GM20000 (cell line): ENCODE data around the gene TGFB3.
"Not testable (repeated sequence)": the region's sequence is repeated elsewhere in the genome, so short reads cannot be mapped to it uniquely, and the experiment has no call there.

Source experiments
- DNase-seq: peaks from one replicate; pipeline ENCODE4 v3.0.0; 2012; ENCODE audit warnings: low spot score
- TF ChIP-seq, protein P1 (sequence below): IDR thresholded peaks from 2 replicates; pipeline ENCODE4 v1.5.1; 2012; ENCODE audit warnings: mild to moderate bottlenecking, control low read depth; ENCODE audit errors: extremely low read depth, missing control alignments

TGFB3 gene

DNA sequence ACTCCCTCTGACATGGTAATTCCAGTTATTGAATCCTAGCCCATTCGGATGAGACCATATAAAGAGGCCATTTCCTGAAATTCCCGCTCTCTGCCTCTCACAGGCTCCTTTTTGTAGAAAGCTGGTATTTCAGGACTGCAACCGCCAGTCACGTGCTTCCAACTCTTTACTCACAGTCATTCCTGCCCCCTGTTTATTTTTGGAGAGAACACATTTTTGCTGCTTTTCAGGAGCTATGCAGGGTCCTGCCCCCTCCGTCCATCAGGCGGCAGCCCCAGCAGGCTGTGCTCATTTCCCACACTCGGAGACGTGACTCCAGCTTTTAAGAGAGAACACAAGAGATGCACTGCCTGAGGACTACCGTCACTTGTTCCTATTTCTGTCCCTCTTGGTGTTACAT, 30.6 kb upstream of the TGFB3 start:
- TF ChIP-seq, protein P1, sequence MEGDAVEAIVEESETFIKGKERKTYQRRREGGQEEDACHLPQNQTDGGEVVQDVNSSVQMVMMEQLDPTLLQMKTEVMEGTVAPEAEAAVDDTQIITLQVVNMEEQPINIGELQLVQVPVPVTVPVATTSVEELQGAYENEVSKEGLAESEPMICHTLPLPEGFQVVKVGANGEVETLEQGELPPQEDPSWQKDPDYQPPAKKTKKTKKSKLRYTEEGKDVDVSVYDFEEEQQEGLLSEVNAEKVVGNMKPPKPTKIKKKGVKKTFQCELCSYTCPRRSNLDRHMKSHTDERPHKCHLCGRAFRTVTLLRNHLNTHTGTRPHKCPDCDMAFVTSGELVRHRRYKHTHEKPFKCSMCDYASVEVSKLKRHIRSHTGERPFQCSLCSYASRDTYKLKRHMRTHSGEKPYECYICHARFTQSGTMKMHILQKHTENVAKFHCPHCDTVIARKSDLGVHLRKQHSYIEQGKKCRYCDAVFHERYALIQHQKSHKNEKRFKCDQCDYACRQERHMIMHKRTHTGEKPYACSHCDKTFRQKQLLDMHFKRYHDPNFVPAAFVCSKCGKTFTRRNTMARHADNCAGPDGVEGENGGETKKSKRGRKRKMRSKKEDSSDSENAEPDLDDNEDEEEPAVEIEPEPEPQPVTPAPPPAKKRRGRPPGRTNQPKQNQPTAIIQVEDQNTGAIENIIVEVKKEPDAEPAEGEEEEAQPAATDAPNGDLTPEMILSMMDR, result no peak
- no peak for DNase-seq

DNA sequence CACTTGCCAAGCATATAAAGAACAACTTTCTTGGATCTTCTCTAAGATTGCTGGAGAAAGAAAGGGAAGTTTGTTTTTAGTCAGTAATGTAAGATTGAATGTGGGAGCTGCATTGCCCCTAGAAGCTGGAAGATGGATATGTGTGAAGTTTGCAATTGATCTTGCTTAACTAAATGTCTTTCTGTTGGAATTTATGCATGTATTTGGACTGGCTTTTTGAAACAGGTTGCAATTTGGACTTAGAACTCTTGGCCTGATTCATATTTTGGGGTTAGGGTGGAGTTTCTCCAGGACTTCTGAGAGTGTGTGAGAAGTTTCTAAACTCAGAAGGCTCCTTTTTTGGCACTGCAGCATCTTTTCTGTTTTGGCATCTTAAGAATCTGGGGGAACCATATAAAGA, 30.1 kb upstream of the TGFB3 start:
- no peak for DNase-seq
- TF ChIP-seq, protein P1, result no peak

DNA sequence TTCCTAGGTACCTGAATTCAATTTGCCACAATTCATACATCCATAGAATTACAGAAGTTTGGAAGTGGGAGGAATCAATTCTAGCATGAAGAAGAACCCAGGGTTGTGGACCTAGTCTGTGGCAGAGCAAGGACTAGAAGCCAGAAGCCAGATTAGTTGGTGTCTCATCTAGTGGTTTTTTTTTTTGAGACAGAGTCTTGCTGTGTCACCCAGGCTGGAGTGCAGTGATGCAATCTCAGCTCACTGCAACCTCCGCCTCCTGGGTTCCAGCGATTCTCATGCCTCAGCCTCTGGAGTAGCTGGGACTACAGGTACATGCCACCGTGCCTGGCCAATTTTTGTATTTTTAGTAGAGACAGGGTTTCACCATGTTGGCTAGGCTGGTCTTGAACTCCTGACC, 27.8 kb upstream of the TGFB3 start:
- DNase-seq, result not testable (repeated sequence)

DNA sequence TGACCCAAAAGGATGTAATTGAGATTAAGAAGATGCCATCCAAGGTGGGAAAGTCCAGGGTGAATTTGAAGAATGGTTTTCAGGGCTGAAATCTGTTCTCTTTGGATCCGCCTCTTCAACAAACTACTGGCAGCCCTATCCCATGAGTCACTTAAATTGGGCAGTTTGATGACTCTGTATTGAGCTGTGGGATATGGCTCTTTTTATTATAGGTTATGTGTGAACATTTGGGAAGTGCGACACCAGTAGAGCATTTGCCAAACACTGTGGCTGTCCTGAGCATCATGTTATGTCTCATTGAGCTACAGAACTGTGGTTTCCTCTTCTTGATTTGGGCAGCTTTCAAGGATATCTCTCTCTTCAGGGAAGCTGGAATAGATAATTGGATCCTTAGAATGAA, 26.1 kb upstream of the TGFB3 start:
- TF ChIP-seq, protein P1, result no peak

DNA sequence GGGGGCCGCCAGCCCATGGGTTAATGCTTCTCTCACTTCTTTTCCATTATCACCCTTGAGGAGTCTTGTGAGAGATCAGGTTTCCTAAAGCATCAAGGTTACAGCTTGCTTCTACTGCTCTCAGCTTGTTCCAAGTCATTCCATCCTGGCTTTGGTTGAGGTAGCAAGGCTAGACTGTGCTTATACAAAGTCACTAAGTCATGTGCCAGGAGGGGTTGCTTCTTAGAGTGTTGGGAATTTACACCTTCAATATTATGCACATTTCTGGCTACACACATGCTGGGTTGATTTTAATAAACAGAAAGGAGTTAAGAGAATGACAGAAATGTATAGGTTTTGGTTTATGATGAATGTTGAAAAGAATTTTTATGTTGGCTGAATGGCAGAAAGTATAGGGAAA, 25.6 kb upstream of the TGFB3 start:
- TF ChIP-seq, protein P1, result no peak
- DNase-seq, result no peak

More for the DNA sequence above, 26.1 kb upstream of the TGFB3 start:
- DNase-seq, result no peak

DNA sequence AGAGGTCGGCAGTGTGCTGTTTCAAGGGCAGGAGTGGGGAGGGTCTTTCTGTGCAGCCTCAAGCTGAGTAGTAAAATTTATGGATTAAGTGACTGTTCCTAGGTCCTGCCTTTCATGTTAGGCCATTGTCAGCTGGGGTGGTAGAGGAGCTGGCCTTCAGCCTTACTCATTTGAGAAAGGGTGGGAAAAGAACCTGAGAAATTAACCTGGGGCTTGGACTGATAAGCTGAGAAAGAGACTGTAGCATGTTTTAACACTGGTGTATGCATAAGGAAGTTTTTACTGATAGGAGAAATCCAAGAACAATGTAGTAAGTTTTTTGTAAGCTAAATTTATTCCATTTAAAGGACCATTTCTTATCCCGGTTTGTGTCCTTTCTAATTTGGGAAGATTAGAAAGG, 24.5 kb upstream of the TGFB3 start:
- TF ChIP-seq, protein P1, result no peak
- no peak for DNase-seq

DNA sequence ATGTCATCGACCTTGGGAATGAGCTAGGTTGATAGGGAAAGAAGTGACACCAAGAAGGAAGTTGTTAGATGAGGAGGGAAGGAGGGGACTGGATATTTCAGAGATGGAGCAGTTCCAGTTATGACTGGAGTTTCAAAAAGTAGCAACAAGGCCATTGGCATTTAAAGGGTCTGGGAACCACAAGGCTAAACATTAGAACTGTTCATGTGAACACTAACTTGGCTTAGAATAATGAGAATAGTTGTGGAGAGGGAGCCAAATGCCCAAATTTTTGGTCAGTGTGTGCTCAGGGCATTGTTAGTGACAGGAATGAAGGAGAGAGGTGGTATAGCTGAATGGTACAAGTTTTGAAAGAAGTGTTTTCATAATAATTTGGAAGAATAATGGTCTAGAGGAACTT, 20.6 kb upstream of the TGFB3 start:
- DNase-seq, result no peak
- TF ChIP-seq, protein P1, result no peak

DNA sequence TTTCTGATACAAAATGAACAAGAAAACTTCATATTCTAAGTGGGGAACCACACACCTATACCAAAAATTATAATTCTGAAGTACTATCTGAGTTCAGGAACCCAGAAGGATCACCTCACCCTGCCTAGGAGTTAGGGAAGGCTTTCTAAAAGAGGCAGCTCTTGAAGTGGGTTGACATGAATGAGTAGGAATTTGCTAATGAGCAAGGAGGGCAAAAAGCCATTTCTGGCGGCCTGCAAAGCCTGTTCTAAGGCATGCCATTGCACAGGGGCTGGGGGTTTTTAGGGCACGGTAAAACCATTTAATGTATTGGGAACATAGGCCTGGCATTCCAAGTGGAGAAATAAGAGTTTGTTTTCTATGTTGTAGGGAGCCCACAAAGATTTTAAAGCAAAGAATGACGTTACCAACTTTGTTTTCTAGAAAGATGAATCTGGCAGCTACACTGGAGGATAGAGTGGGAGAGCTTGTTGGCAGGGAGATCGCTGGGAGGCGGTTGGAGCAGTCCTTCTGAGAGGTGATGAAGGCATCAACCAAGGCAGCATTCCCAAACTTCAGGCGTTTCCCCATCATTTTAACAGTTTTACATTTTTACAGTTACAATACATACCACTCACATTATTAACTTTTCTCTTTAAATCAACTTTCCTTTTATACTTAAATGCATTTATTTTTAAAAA, 17.9 kb upstream of the TGFB3 start:
- DNase-seq, result no peak
- TF ChIP-seq, protein P1, result no peak
